HepG2 (cell line): Measurements from ENCODE around the gene ZNF142. TPM values are rescaled to one million over a fixed set of nuclear protein-coding genes. Genes with fewer than 3 reads are reported as not detected.
A peak's percentile ranks its signal among the peaks of the same experiment; 100 is the strongest.

Experiments used
- ATF1 ChIP-seq: IDR thresholded peaks from 2 replicates; pipeline ENCODE4 v1.6.1; 2016; ENCODE audit warnings: mild to moderate bottlenecking, control low read depth
- ATF2 ChIP-seq: sonication (generic); formaldehyde crosslinking; IDR thresholded peaks from 2 replicates; pipeline ENCODE4 v1.4.0; 2020; ENCODE audit warnings: missing genetic modification reagents
- DRAP1 ChIP-seq: IDR thresholded peaks from 2 replicates; pipeline ENCODE4 v1.6.1; 2016; ENCODE audit warnings: missing genetic modification reagents, missing compliant biosample characterization
- FOSL2 ChIP-seq: sonication (generic); formaldehyde crosslinking; IDR thresholded peaks from 2 replicates; pipeline ENCODE4 v1.4.0; 2020; ENCODE audit warnings: missing genetic modification reagents
- FOXA3 ChIP-seq: IDR thresholded peaks from 2 replicates; pipeline ENCODE4 v1.6.1; 2016; ENCODE audit warnings: missing genetic modification reagents, missing compliant biosample characterization
- HES4 ChIP-seq: sonication (generic); formaldehyde crosslinking; IDR thresholded peaks from 2 replicates; pipeline ENCODE4 v1.9.0; 2021; ENCODE audit warnings: mild to moderate bottlenecking, missing genetic modification reagents, borderline replicate concordance
- HNF1B ChIP-seq: sonication (generic); formaldehyde crosslinking; IDR thresholded peaks from 2 replicates; pipeline ENCODE4 v1.5.1; 2020; ENCODE audit warnings: mild to moderate bottlenecking, moderate library complexity, missing genetic modification reagents
- HNF4A ChIP-seq: sonication (generic); formaldehyde crosslinking; IDR thresholded peaks from 2 replicates; pipeline ENCODE4 v1.4.0; 2020; ENCODE audit warnings: missing genetic modification reagents
- SALL2 ChIP-seq: sonication (generic); formaldehyde crosslinking; IDR thresholded peaks from 2 replicates; pipeline ENCODE4 v1.8.1; 2023; ENCODE audit warnings: mild to moderate bottlenecking, missing genetic modification reagents, inconsistent platforms
- SIN3A ChIP-seq: IDR thresholded peaks from 2 replicates; pipeline ENCODE4 v1.6.1; 2011; ENCODE audit warnings: low read depth, mild to moderate bottlenecking, control low read depth, low read length, borderline replicate concordance
- SMAD3 ChIP-seq: sonication (generic); formaldehyde crosslinking; IDR thresholded peaks from 2 replicates; pipeline ENCODE4 v1.4.0; 2020; ENCODE audit warnings: missing genetic modification reagents
- ZBTB42 ChIP-seq: sonication (generic); formaldehyde crosslinking; IDR thresholded peaks from 2 replicates; pipeline ENCODE4 v1.5.0; 2020; ENCODE audit warnings: mild to moderate bottlenecking, missing genetic modification reagents
- ZFP36L2 ChIP-seq: sonication (generic); formaldehyde crosslinking; IDR thresholded peaks from 2 replicates; pipeline ENCODE4 v1.4.0; 2020; ENCODE audit warnings: missing genetic modification reagents
- ZFP91 ChIP-seq: sonication (generic); formaldehyde crosslinking; IDR thresholded peaks from 2 replicates; pipeline ENCODE4 v1.9.0; 2022; ENCODE audit warnings: missing genetic modification reagents, mild to moderate bottlenecking, borderline replicate concordance
- ZIK1 ChIP-seq: sonication (generic); formaldehyde crosslinking; IDR thresholded peaks from 2 replicates; pipeline ENCODE4 v1.5.0; 2020; ENCODE audit warnings: mild to moderate bottlenecking, low read depth, missing genetic modification reagents, borderline replicate concordance
- ZNF17 ChIP-seq: sonication (generic); formaldehyde crosslinking; IDR thresholded peaks from 2 replicates; pipeline ENCODE4 v1.5.0; 2020; ENCODE audit warnings: mild to moderate bottlenecking, missing genetic modification reagents
- ZNF18 ChIP-seq: sonication (generic); formaldehyde crosslinking; IDR thresholded peaks from 2 replicates; pipeline ENCODE4 v1.8.0; 2022; ENCODE audit warnings: mild to moderate bottlenecking, missing genetic modification reagents; ENCODE audit not compliant: insufficient replicate concordance
- ZNF274 ChIP-seq: sonication (generic); formaldehyde crosslinking; IDR thresholded peaks from 2 replicates; pipeline ENCODE4 v1.5.1; 2020; ENCODE audit warnings: mild to moderate bottlenecking, missing genetic modification reagents
- ZNF644 ChIP-seq: IDR thresholded peaks from 2 replicates; pipeline ENCODE4 v1.6.1; 2016; ENCODE audit warnings: low read depth
- ZNF720 ChIP-seq: sonication (generic); formaldehyde crosslinking; IDR thresholded peaks from 2 replicates; pipeline ENCODE4 v1.4.0; 2020; ENCODE audit warnings: missing genetic modification reagents
- ZNF724P ChIP-seq: sonication (generic); formaldehyde crosslinking; IDR thresholded peaks from 2 replicates; pipeline ENCODE4 v1.8.0; 2022; ENCODE audit warnings: missing genetic modification reagents, borderline replicate concordance
- ZNF740 ChIP-seq: sonication (generic); formaldehyde crosslinking; IDR thresholded peaks from 2 replicates; pipeline ENCODE4 v1.4.0; 2020; ENCODE audit warnings: missing genetic modification reagents
- ZNF782 ChIP-seq: sonication (generic); formaldehyde crosslinking; IDR thresholded peaks from 2 replicates; pipeline ENCODE4 v1.4.0; 2020; ENCODE audit warnings: missing genetic modification reagents, mild to moderate bottlenecking, borderline replicate concordance
- polyA plus RNA-seq, 8 experiments: library from polyadenylated mRNA; depleted of rRNA in 3 of 8; stranded (reverse) in 7 of 8; unstranded in 1 of 8; fragments of >200 nt; fragmentation: Illumina TruSeq in 4 of 8; extraction: Trizol in 4 of 8; gene quantifications; 2 replicates each; pipeline versions ENCODE4 v1.2.1 to v1.2.3, GENCODE V29; 2011 to 2016; ENCODE audit warnings: low read depth in 4 of 8, missing spikeins in 1 of 8, mixed read lengths in 1 of 8; ENCODE audit not compliant: insufficient read depth in 1 of 8
- total RNA-seq, 5 experiments: library from RNA; depleted of rRNA; stranded (reverse); fragments of >200 nt; fragmentation: Illumina TruSeq; extraction: Trizol; gene quantifications; 2 replicates each; pipeline ENCODE4 v1.2.3, GENCODE V29; 2016; ENCODE audit warnings: low read depth in 1 of 5

ZNF142 gene
- total and polyA plus RNA-seq, 2 of the 13 experiments (the other 11 are each of a cell fraction or from before 2014, with no cell fraction given): 4.8 to 11.4 TPM

- TF ChIP-seq HNF1B (CRISPR knock-in tag) (peak; percentile 80; the same call in 1 of the 2 replicates), ZNF17 (CRISPR knock-in tag) (no peak), FOSL2 (CRISPR knock-in tag) (peak; percentile 53), SMAD3 (CRISPR knock-in tag) (no peak), ATF2 (CRISPR knock-in tag) (peak; percentile 62; the same call in 1 of the 2 replicates), ZNF720 (no peak), HNF4A (CRISPR knock-in tag) (0 out of 2 replicates have a peak, but pooled peaks have one; percentile 1), HES4 (CRISPR knock-in tag) (peak; percentile 73; the same call in 1 of the 2 replicates), ZNF644 (CRISPR knock-in tag) (no peak), ZFP91 (CRISPR knock-in tag) (peak; percentile 85), DRAP1 (CRISPR knock-in tag) (peak; percentile 86), ZNF782 (peak; percentile 81; the same call in 1 of the 2 replicates), ZNF724P (no peak), ZNF740 (CRISPR knock-in tag) (peak; percentile 74), ZFP36L2 (CRISPR knock-in tag) (no peak), ZNF18 (CRISPR knock-in tag) (peak; percentile 86), SALL2 (CRISPR knock-in tag) (peak; percentile 82; the same call in 1 of the 2 replicates), SIN3A (peak; percentile 82), ZNF274 (CRISPR knock-in tag) (peak; percentile 80), ZBTB42 (CRISPR knock-in tag) (0 out of 2 replicates have a peak, but pooled peaks have one; percentile 28), ATF1 (CRISPR knock-in tag) (peak; percentile 59; the same call in 1 of the 2 replicates), FOXA3 (CRISPR knock-in tag) (peak; percentile 23; the same call in 1 of the 2 replicates), ZIK1 (CRISPR knock-in tag) (0 out of 2 replicates have a peak, but pooled peaks have one; percentile 54)
These were observed at the start of gene ZNF142, which contains the start of gene BCS1L (continued) for GRCh38 chr2:218659258-218659987.
